ENCODE data around the gene BABAM2. TPM values are rescaled to one million over a fixed set of nuclear protein-coding genes. Genes with fewer than 3 reads are reported as not detected.

The BABAM2 gene
- total and polyA plus RNA-seq, 2 experiments from 2014 or later = 17.8 to 21.5 TPM

DNA sequence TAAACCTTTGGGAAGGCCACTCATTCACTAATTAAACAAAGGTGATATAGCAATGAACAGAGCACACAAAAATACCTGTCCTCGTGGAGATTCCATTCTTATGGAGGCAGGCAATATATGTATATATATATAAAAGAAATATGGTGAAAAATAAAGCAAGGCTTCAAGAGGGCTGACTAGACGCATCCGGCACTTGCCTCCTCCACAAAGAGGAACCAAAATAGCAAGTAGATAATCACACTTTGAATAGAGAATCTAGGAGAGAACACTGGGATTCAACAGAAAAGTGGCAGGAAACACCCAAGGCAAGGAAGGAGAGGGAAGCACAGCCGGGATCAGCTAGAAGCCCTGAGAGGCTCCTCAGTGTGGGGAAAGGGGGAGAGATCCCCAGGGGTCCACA lies 283.7 kb downstream of the BABAM2 start:
- H3K27ac ChIP-seq (ENCODE audit: low read depth) = no peak overlapping the region
- H3K4me3 Mint-ChIP-seq = no peak overlapping the region

GRCh38 chr2:28175028-28175427 lies 284.5 kb downstream of the BABAM2 start:
- TF ChIP-seq CTCF (conservative IDR thresholded peaks at IDR 0.05; ENCODE audit: low read depth in 2 of 2) = 0 out of 4 replicates have a peak, but pooled peaks of 1 of the 2 experiments have one; percentile 8
- TF ChIP-seq NANOG (IDR thresholded peaks at IDR 0.05; ENCODE audit: borderline replicate concordance) = no peak
- no peak for TF ChIP-seq ZNF331 (CRISPR knock-in tag; IDR thresholded peaks at IDR 0.05; ENCODE audit: low read depth)
- Mint-ChIP-seq H3K4me1 (no peaks in the 10 kb centered on the region; the same call in 2 of the 3 replicates), H3K27me3 (ENCODE audit: insufficient read depth, low read depth, poor library complexity) (peaks cover 1% of the 10 kb centered on the region), H3K36me3 (ENCODE audit: low read depth) (peaks cover 6% of the 10 kb centered on the region), H3K9me3 (peaks cover 2% of the 10 kb centered on the region; the same call in 2 of the 3 replicates), H3K27ac (no peak overlapping the region), H3K4me3 (no peak overlapping the region)
- peak; percentile 67 for ATAC-seq
- Histone ChIP-seq H2AFZ (no peak overlapping the region), H3K4me3 (no peak overlapping the region), H3K27ac (ENCODE audit: low read depth) (no peak overlapping the region), H3K36me3 (ENCODE audit: insufficient read depth) (no peaks in the 10 kb centered on the region), H3K4me2 (no peak overlapping the region), H4K20me1 (replicated peaks; ENCODE audit: insufficient read depth) (no peaks in the 10 kb centered on the region), H3K27me3 (ENCODE audit: insufficient read depth) (no peaks in the 10 kb centered on the region), H3K79me2 (replicated peaks; ENCODE audit: insufficient read depth) (no peaks in the 10 kb centered on the region), H3K4me1 (ENCODE audit: insufficient read depth) (no peaks in the 10 kb centered on the region), H3K9me2 (ENCODE audit: insufficient read depth) (no peaks in the 10 kb centered on the region), H3F3A (replicated peaks; ENCODE audit: low read depth) (no peaks in the 10 kb centered on the region)
- peak; percentile 29 for DNase-seq (ENCODE audit: low spot score)

More for the DNA sequence above, 283.7 kb downstream of the BABAM2 start:
- no peak overlapping the region for H3K4me2 ChIP-seq
- H3K4me3 ChIP-seq = no peak overlapping the region
- Mint-ChIP-seq H3K36me3 (ENCODE audit: low read depth) (peaks cover 6% of the 10 kb centered on the region), H3K27me3 (ENCODE audit: insufficient read depth, low read depth, poor library complexity) (peaks cover 1% of the 10 kb centered on the region), H3K4me1 (no peaks in the 10 kb centered on the region; the same call in 2 of the 3 replicates), H3K27ac (no peak overlapping the region), H3K9me3 (peaks cover 2% of the 10 kb centered on the region; the same call in 2 of the 3 replicates)
- H3K9me2 ChIP-seq (ENCODE audit: insufficient read depth) = no peaks in the 10 kb centered on the region
- TF ChIP-seq ZNF331 (CRISPR knock-in tag; IDR thresholded peaks at IDR 0.05; ENCODE audit: low read depth) (no peak), ZNF114 (CRISPR knock-in tag; IDR thresholded peaks at IDR 0.05) (no peak), STAT1 (IDR thresholded peaks at IDR 0.05; ENCODE audit: unreplicated experiment) (no peak), ETS1 (IDR thresholded peaks at IDR 0.05) (no peak), EZH2 (IDR thresholded peaks at IDR 0.05; ENCODE audit: low read depth, unreplicated experiment) (no peak), CREB1 (CRISPR knock-in tag; IDR thresholded peaks at IDR 0.05; ENCODE audit: low read depth) (no peak), EZH2phosphoT487 (IDR thresholded peaks at IDR 0.05; ENCODE audit: unreplicated experiment) (no peak)
- TF ChIP-seq, protein P1, sequence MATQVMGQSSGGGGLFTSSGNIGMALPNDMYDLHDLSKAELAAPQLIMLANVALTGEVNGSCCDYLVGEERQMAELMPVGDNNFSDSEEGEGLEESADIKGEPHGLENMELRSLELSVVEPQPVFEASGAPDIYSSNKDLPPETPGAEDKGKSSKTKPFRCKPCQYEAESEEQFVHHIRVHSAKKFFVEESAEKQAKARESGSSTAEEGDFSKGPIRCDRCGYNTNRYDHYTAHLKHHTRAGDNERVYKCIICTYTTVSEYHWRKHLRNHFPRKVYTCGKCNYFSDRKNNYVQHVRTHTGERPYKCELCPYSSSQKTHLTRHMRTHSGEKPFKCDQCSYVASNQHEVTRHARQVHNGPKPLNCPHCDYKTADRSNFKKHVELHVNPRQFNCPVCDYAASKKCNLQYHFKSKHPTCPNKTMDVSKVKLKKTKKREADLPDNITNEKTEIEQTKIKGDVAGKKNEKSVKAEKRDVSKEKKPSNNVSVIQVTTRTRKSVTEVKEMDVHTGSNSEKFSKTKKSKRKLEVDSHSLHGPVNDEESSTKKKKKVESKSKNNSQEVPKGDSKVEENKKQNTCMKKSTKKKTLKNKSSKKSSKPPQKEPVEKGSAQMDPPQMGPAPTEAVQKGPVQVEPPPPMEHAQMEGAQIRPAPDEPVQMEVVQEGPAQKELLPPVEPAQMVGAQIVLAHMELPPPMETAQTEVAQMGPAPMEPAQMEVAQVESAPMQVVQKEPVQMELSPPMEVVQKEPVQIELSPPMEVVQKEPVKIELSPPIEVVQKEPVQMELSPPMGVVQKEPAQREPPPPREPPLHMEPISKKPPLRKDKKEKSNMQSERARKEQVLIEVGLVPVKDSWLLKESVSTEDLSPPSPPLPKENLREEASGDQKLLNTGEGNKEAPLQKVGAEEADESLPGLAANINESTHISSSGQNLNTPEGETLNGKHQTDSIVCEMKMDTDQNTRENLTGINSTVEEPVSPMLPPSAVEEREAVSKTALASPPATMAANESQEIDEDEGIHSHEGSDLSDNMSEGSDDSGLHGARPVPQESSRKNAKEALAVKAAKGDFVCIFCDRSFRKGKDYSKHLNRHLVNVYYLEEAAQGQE (IDR thresholded peaks at IDR 0.05; ENCODE audit: unreplicated experiment) = no peak
- no peaks in the 10 kb centered on the region for H3K4me1 ChIP-seq (ENCODE audit: insufficient read depth)
- no peaks in the 10 kb centered on the region for H3K36me3 ChIP-seq (ENCODE audit: insufficient read depth)
- no peak for DNase-seq (ENCODE audit: low spot score)
- no peak overlapping the region for H2AFZ ChIP-seq
- no peak for ATAC-seq
- no peaks in the 10 kb centered on the region for H3K27me3 ChIP-seq (ENCODE audit: insufficient read depth)
- no peaks in the 10 kb centered on the region for H3K79me2 ChIP-seq (replicated peaks; ENCODE audit: insufficient read depth)
- no peaks in the 10 kb centered on the region for H3F3A ChIP-seq (replicated peaks; ENCODE audit: low read depth)
- no peaks in the 10 kb centered on the region for H4K20me1 ChIP-seq (replicated peaks; ENCODE audit: insufficient read depth)
